Measurements from ENCODE around the gene HEATR5A.

- TF ChIP-seq CTCF (IDR thresholded peaks at IDR 0.05), result peak in 4 of 7 experiments; percentile 36 to 56 (median 48)
- TF ChIP-seq POLR2A (IDR thresholded peaks at IDR 0.05), result no peak
- no peak for TF ChIP-seq POLR2AphosphoS5 (IDR thresholded peaks at IDR 0.05)
- TF ChIP-seq EP300 (IDR thresholded peaks at IDR 0.05), result no peak
Observed at GRCh38 chr14:31449971-31450610, 29.7 kb upstream of the HEATR5A start.
